ENCODE results near the gene PIK3R4. TPM values are rescaled to one million over a fixed set of nuclear protein-coding genes. Genes with fewer than 3 reads are reported as not detected.

The PIK3R4 gene
- polyA plus RNA-seq, 1 donor (not counting 4 experiments of a cell fraction or from before 2014, with no cell fraction given) = 49.2 TPM

GRCh38 chr3:130739848-130740247 lies 6.8 kb downstream of the PIK3R4 start:
- dilution Hi-C loops (cut with MboI; ENCODE audit: extremely low pct_ligation_motif_present, low sequenced_read_pairs) = no loop called here

GRCh38 chr3:130738241-130738640 lies 8.4 kb downstream of the PIK3R4 start:
- Histone ChIP-seq H3K4me2 (ENCODE audit: control insufficient read depth, extremely low read depth, insufficient read depth, low read depth, low read length) (no peak overlapping the region), H4K20me1 (ENCODE audit: control insufficient read depth, extremely low read depth, insufficient read depth, low read length) (no peaks in the 10 kb centered on the region), H3K4me3 (ENCODE audit: control insufficient read depth in 2 of 3, extremely low read depth in 1 of 3, insufficient read depth in 2 of 3, low read depth in 1 of 3, low read length in 3 of 3) (no peak overlapping the region), H3K27ac (ENCODE audit: control insufficient read depth, insufficient read depth, low read length) (no peak overlapping the region), H3K4me1 (ENCODE audit: control insufficient read depth, extremely low read depth, insufficient read depth, low read length) (no peaks in the 10 kb centered on the region), H3K9ac (ENCODE audit: control insufficient read depth, extremely low read depth, insufficient read depth, low read length) (no peak overlapping the region), H3K9me3 (ENCODE audit: control insufficient read depth, low read depth, low read length) (no peaks in the 10 kb centered on the region), H2AFZ (ENCODE audit: control insufficient read depth, low read length) (no peak overlapping the region), H3K36me3 (ENCODE audit: control insufficient read depth in 2 of 2, extremely low read depth in 1 of 2, insufficient read depth in 2 of 2, low read length in 2 of 2) (peaks cover 0 to 7% of the 10 kb centered on the region in 2 experiments), H3K79me2 (ENCODE audit: control insufficient read depth, insufficient read depth, low read length) (peaks cover 57% of the 10 kb centered on the region), H3K9me1 (ENCODE audit: control insufficient read depth, extremely low read depth, insufficient read depth, low read length) (no peaks in the 10 kb centered on the region), H3K27me3 (ENCODE audit: control insufficient read depth, extremely low read depth, insufficient read depth, low read length) (no peaks in the 10 kb centered on the region)
- TF ChIP-seq EZH2 (IDR thresholded peaks at IDR 0.05; ENCODE audit: low read length) (no peak), CTCF (optimal IDR thresholded peaks at IDR 0.05 in 1 of 3, IDR thresholded peaks at IDR 0.05 in 1 of 3, conservative IDR thresholded peaks at IDR 0.05 in 1 of 3; ENCODE audit: extremely low read depth in 1 of 3, insufficient read depth in 2 of 3, low read length in 3 of 3) (no peak)
- dilution Hi-C loops (cut with MboI; ENCODE audit: extremely low pct_ligation_motif_present, low sequenced_read_pairs) = no loop called here
- DNase-seq (ENCODE audit: low read depth, low spot score) (no peak), FAIRE-seq (no peak)

More at GRCh38 chr3:130739848-130740247, 6.8 kb downstream of the PIK3R4 start:
- Histone ChIP-seq H4K20me1 (ENCODE audit: control insufficient read depth, extremely low read depth, insufficient read depth, low read length) (no peaks in the 10 kb centered on the region), H3K4me2 (ENCODE audit: control insufficient read depth, extremely low read depth, insufficient read depth, low read depth, low read length) (no peak overlapping the region), H3K9ac (ENCODE audit: control insufficient read depth, extremely low read depth, insufficient read depth, low read length) (no peak overlapping the region), H3K27ac (ENCODE audit: control insufficient read depth, insufficient read depth, low read length) (no peak overlapping the region), H3K79me2 (ENCODE audit: control insufficient read depth, insufficient read depth, low read length) (peaks cover 73% of the 10 kb centered on the region), H3K27me3 (ENCODE audit: control insufficient read depth, extremely low read depth, insufficient read depth, low read length) (no peaks in the 10 kb centered on the region), H3K9me3 (ENCODE audit: control insufficient read depth, low read depth, low read length) (no peaks in the 10 kb centered on the region), H3K4me3 (ENCODE audit: control insufficient read depth in 2 of 3, extremely low read depth in 1 of 3, insufficient read depth in 2 of 3, low read depth in 1 of 3, low read length in 3 of 3) (no peak overlapping the region), H3K4me1 (ENCODE audit: control insufficient read depth, extremely low read depth, insufficient read depth, low read length) (peaks cover 9% of the 10 kb centered on the region), H2AFZ (ENCODE audit: control insufficient read depth, low read length) (no peak overlapping the region), H3K9me1 (ENCODE audit: control insufficient read depth, extremely low read depth, insufficient read depth, low read length) (no peaks in the 10 kb centered on the region), H3K36me3 (ENCODE audit: control insufficient read depth in 2 of 2, extremely low read depth in 1 of 2, insufficient read depth in 2 of 2, low read length in 2 of 2) (peaks cover 0 to 2% of the 10 kb centered on the region in 2 experiments)
- FAIRE-seq (no peak), DNase-seq (ENCODE audit: low read depth, low spot score) (no peak)
- TF ChIP-seq CTCF (optimal IDR thresholded peaks at IDR 0.05 in 1 of 3, IDR thresholded peaks at IDR 0.05 in 1 of 3, conservative IDR thresholded peaks at IDR 0.05 in 1 of 3; ENCODE audit: extremely low read depth in 1 of 3, insufficient read depth in 2 of 3, low read length in 3 of 3) = no peak
- TF ChIP-seq EZH2 (IDR thresholded peaks at IDR 0.05; ENCODE audit: low read length) = no peak
